ENCODE measurements around the gene RHBDL2. TPM values are rescaled to one million over a fixed set of nuclear protein-coding genes. Genes with fewer than 3 reads are reported as not detected.

The RHBDL2 gene
- total and polyA plus RNA-seq, 9 of the 15 experiments (the other 6 are each of a cell fraction or from before 2014, with no cell fraction given), result not detected

DNA sequence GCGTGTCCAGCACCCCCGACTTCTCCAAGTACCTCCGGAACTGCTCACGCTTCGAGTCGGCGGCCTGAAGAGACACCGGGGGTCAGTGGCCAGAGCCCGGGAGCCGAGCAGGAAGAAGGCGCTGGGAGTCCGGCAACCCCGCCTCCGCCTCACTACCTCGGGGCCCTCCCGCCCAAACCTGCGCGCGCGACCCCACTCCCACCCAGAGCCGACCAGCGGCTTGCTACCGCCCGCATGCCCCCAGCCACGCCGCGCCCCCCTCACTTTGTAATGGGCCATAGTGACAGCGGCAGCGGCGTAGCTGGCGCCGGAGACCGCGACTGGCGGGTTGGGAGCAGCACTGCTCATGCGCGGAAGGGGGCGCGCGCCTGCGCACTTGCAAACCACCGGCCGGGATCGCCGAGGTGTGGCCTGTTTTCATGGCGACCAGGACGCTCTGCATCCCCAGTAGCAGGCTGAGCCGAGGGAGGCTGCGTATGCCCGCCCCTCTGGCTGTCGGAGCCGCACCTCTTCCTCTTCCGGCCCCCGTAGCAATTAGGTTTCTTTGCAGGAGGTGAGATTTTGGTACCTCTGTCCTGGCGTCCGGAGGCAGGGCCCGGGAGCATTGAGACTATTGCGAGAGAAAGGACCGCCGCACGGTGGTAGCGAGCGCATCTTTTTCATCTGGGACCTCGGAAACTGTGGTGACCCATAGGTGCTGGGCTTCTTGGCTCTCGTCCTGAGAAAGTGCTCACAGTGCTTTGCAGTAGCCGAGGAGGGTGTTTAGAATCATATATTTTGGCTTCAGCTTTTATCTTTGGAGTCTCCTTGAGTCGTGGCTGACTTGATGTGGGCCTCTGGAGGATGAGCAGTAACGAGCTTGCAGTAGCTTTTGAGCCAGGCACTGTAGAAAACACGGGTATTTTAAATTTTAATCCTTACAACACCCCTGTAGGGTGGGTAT lies 68.3 kb downstream of the RHBDL2 start, which contains the start of gene MYCBP (continued):
- TF ChIP-seq, protein P1, sequence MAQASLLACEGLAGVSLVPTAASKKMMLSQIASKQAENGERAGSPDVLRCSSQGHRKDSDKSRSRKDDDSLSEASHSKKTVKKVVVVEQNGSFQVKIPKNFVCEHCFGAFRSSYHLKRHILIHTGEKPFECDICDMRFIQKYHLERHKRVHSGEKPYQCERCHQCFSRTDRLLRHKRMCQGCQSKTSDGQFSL (CRISPR knock-in tag; IDR thresholded peaks at IDR 0.05), result no peak
- TF ChIP-seq, protein P1 (tag; IDR thresholded peaks at IDR 0.05), result no peak
- TF ChIP-seq CBX3 (IDR thresholded peaks at IDR 0.05; ENCODE audit: borderline replicate concordance in 1 of 2, low read length in 2 of 2) (no peak), MEF2D (tag; conservative IDR thresholded peaks at IDR 0.05; ENCODE audit: low read depth) (no peak), HNRNPLL (IDR thresholded peaks at IDR 0.05; ENCODE audit: low read depth, low read length, poor library complexity, severe bottlenecking) (peak; percentile 99), ZNF696 (CRISPR knock-in tag; conservative IDR thresholded peaks at IDR 0.05) (no peak), TBP (optimal IDR thresholded peaks at IDR 0.05; ENCODE audit: low read depth, low read length) (peak; percentile 65), CBFA2T3 (IDR thresholded peaks at IDR 0.05) (no peak), SETDB1 (IDR thresholded peaks at IDR 0.05; ENCODE audit: low read length) (peak; percentile 93), HNRNPUL1 (IDR thresholded peaks at IDR 0.05; ENCODE audit: low read length) (no peak), TAL1 (IDR thresholded peaks at IDR 0.05) (no peak), FOXJ2 (tag; IDR thresholded peaks at IDR 0.05) (peak; percentile 44; the same call in 1 of the 2 replicates), WHSC1 (IDR thresholded peaks at IDR 0.05; ENCODE audit: low read length) (no peak), KDM2B (CRISPR knock-in tag; IDR thresholded peaks at IDR 0.05) (no peak), MXI1 (IDR thresholded peaks at IDR 0.05; ENCODE audit: low read depth, low read length) (peak; percentile 88), ZC3H8 (IDR thresholded peaks at IDR 0.05) (no peak), CXXC5 (CRISPR knock-in tag; IDR thresholded peaks at IDR 0.05) (peak; percentile 70; the same call in 1 of the 2 replicates), EHMT2 (IDR thresholded peaks at IDR 0.05) (no peak), NFE2L1 (tag; IDR thresholded peaks at IDR 0.05; ENCODE audit: borderline replicate concordance, low read depth) (no peak), ZNF324 (CRISPR knock-in tag; IDR thresholded peaks at IDR 0.05) (no peak), ZNF551 (CRISPR knock-in tag; IDR thresholded peaks at IDR 0.05) (no peak)
- TF ChIP-seq, protein P2, sequence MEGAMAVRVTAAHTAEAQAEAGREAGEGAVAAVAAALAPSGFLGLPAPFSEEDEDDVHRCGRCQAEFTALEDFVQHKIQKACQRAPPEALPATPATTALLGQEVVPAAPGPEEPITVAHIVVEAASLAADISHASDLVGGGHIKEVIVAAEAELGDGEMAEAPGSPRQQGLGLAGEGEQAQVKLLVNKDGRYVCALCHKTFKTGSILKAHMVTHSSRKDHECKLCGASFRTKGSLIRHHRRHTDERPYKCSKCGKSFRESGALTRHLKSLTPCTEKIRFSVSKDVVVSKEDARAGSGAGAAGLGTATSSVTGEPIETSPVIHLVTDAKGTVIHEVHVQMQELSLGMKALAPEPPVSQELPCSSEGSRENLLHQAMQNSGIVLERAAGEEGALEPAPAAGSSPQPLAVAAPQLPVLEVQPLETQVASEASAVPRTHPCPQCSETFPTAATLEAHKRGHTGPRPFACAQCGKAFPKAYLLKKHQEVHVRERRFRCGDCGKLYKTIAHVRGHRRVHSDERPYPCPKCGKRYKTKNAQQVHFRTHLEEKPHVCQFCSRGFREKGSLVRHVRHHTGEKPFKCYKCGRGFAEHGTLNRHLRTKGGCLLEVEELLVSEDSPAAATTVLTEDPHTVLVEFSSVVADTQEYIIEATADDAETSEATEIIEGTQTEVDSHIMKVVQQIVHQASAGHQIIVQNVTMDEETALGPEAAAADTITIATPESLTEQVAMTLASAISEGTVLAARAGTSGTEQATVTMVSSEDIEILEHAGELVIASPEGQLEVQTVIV (CRISPR knock-in tag; IDR thresholded peaks at IDR 0.05; ENCODE audit: borderline replicate concordance), result no peak
- TF ChIP-seq, protein P3, sequence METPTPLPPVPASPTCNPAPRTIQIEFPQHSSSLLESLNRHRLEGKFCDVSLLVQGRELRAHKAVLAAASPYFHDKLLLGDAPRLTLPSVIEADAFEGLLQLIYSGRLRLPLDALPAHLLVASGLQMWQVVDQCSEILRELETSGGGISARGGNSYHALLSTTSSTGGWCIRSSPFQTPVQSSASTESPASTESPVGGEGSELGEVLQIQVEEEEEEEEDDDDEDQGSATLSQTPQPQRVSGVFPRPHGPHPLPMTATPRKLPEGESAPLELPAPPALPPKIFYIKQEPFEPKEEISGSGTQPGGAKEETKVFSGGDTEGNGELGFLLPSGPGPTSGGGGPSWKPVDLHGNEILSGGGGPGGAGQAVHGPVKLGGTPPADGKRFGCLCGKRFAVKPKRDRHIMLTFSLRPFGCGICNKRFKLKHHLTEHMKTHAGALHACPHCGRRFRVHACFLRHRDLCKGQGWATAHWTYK (CRISPR knock-in tag; IDR thresholded peaks at IDR 0.05), result no peak
- TF ChIP-seq, protein P4, sequence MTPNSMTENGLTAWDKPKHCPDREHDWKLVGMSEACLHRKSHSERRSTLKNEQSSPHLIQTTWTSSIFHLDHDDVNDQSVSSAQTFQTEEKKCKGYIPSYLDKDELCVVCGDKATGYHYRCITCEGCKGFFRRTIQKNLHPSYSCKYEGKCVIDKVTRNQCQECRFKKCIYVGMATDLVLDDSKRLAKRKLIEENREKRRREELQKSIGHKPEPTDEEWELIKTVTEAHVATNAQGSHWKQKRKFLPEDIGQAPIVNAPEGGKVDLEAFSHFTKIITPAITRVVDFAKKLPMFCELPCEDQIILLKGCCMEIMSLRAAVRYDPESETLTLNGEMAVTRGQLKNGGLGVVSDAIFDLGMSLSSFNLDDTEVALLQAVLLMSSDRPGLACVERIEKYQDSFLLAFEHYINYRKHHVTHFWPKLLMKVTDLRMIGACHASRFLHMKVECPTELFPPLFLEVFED (CRISPR knock-in tag; conservative IDR thresholded peaks at IDR 0.05), result no peak

All from K562 (cell line).